Loucy (cell line): ENCODE measurements around the gene SLC1A6.

Source experiments
- CTCF ChIP-seq: fragments of 200-600 bp; sonication (generic); conservative IDR thresholded peaks from 2 replicates; pipeline ENCODE4 v1.5.1; 2014; ENCODE audit warnings: mild to moderate bottlenecking, antibody characterized with exemption, low read length
- EZH2phosphoT487 ChIP-seq: fragments of 200-600 bp; IDR thresholded peaks from 2 replicates; pipeline ENCODE4 v1.6.1; 2018; ENCODE audit warnings: antibody characterized with exemption, mild to moderate bottlenecking, moderate library complexity, borderline replicate concordance

GRCh38 chr19:14915116-14915515 is 64.5 kb downstream of the SLC1A6 start:
- TF ChIP-seq CTCF (no peak), EZH2phosphoT487 (no peak)
